Measurements from ENCODE around the gene NIBAN1.
"Not testable (repeated sequence)": the region's sequence is repeated elsewhere in the genome, so short reads cannot be mapped to it uniquely, and the experiment has no call there.

The NIBAN1 gene

GRCh38 chr1:184965439-184965838, 8.9 kb downstream of the NIBAN1 start:
- TF ChIP-seq CTCF (IDR thresholded peaks at IDR 0.05; ENCODE audit: low read depth, low read length): no peak
- DNase-seq (ENCODE audit: low read depth in 2 of 2): no peak
- no peak overlapping the region for H3K4me3 ChIP-seq (replicated peaks in 1 of 2; ENCODE audit: low read depth in 2 of 2, low read length in 2 of 2)

- no peak overlapping the region for H3K4me3 ChIP-seq (replicated peaks in 1 of 2; ENCODE audit: low read depth in 2 of 2, low read length in 2 of 2)
- TF ChIP-seq CTCF (IDR thresholded peaks at IDR 0.05; ENCODE audit: low read depth, low read length): no peak
- DNase-seq (ENCODE audit: low read depth in 2 of 2): no peak
These were observed 14.7 kb downstream of the NIBAN1 start for GRCh38 chr1:184959626-184960025.

- no peak for TF ChIP-seq CTCF (IDR thresholded peaks at IDR 0.05; ENCODE audit: low read depth, low read length)
- no peak overlapping the region for H3K4me3 ChIP-seq (replicated peaks in 1 of 2; ENCODE audit: low read depth in 2 of 2, low read length in 2 of 2)
- peak in 1 of 2 donors; percentile 60 for DNase-seq (ENCODE audit: low read depth in 2 of 2)
These were observed 15.6 kb downstream of the NIBAN1 start for GRCh38 chr1:184958554-184959353.

GRCh38 chr1:184957901-184958300, 16.4 kb downstream of the NIBAN1 start:
- not testable (repeated sequence) for H3K4me3 ChIP-seq (replicated peaks in 1 of 2; ENCODE audit: low read depth in 2 of 2, low read length in 2 of 2); DNase-seq (ENCODE audit: low read depth in 2 of 2)

- no peak for TF ChIP-seq CTCF (IDR thresholded peaks at IDR 0.05; ENCODE audit: low read depth, low read length)
- no peak overlapping the region for H3K4me3 ChIP-seq (replicated peaks in 1 of 2; ENCODE audit: low read depth in 2 of 2, low read length in 2 of 2)
- no peak for DNase-seq (ENCODE audit: low read depth in 2 of 2)
These were observed 17.2 kb downstream of the NIBAN1 start for GRCh38 chr1:184956999-184957700.

GRCh38 chr1:184954232-184954995, 19.9 kb downstream of the NIBAN1 start:
- DNase-seq (ENCODE audit: low read depth in 2 of 2): peak; percentile 24 to 28
- no peak overlapping the region for H3K4me3 ChIP-seq (replicated peaks in 1 of 2; ENCODE audit: low read depth in 2 of 2, low read length in 2 of 2)

More at GRCh38 chr1:184954232-184954995, 19.9 kb downstream of the NIBAN1 start:
- no peak for TF ChIP-seq CTCF (IDR thresholded peaks at IDR 0.05; ENCODE audit: low read depth, low read length)
